ENCODE data around the gene RNFT2.

The RNFT2 gene

GRCh38 chr12:116880817-116881324, 142.8 kb downstream of the RNFT2 start:
- DNase-seq = no peak

GRCh38 chr12:116881325-116881876, 143.3 kb downstream of the RNFT2 start, which contains the start of gene HRK:
HRK (minus strand) TSS chr12:116881441; CDS start chr12:116881307, 134 bp downstream.
- DNase-seq = no peak

- DNase-seq = no peak
These were observed 143.9 kb downstream of the RNFT2 start for GRCh38 chr12:116881877-116882507.

GRCh38 chr12:116882742-116883141, 144.6 kb downstream of the RNFT2 start:
- DNase-seq = no peak

- no peak for DNase-seq
These were observed 146.8 kb downstream of the RNFT2 start for GRCh38 chr12:116884871-116885270.

- no peak for DNase-seq
These were observed 147.4 kb downstream of the RNFT2 start for GRCh38 chr12:116885491-116885890.

- DNase-seq = no peak
These were observed 149.1 kb downstream of the RNFT2 start for GRCh38 chr12:116887244-116887643.

GRCh38 chr12:116887897-116888296, 149.8 kb downstream of the RNFT2 start:
- no peak for DNase-seq

- no peak for DNase-seq
These were observed 152.2 kb downstream of the RNFT2 start for GRCh38 chr12:116890330-116890729.

- DNase-seq = no peak
These were observed 152.9 kb downstream of the RNFT2 start for GRCh38 chr12:116891019-116891418.

- DNase-seq = no peak
These were observed 154.4 kb downstream of the RNFT2 start for GRCh38 chr12:116892349-116893140.

GRCh38 chr12:116894913-116895312, 156.8 kb downstream of the RNFT2 start:
- no peak for DNase-seq

GRCh38 chr12:116896411-116896924, 158.4 kb downstream of the RNFT2 start:
- DNase-seq = no peak

- no peak for DNase-seq
These were observed 159.4 kb downstream of the RNFT2 start for GRCh38 chr12:116897476-116897875.

- no peak for DNase-seq
These were observed 160.6 kb downstream of the RNFT2 start for GRCh38 chr12:116898669-116899068.

- DNase-seq = no peak
These were observed 163.5 kb downstream of the RNFT2 start for GRCh38 chr12:116901612-116902011.

All from activated effector memory CD4-positive, alpha-beta T cell treated with Interleukin-2 at 50 U/mL for 16 hours (primary cell).